Coronary artery (tissue), 2 donors: ENCODE measurements around the gene ELK1.

Source experiments
- DNase-seq: peaks from one replicate; pipeline ENCODE4 v3.0.0-alpha.2; 2017; ENCODE audit warnings: low spot score
- H3K27ac ChIP-seq, 2 donors: fragments of 200-600 bp; sonication (generic); one replicate each; pipeline ENCODE4 v1.5.1; 2016 to 2019
- H3K4me3 ChIP-seq: fragments of 200-600 bp; sonication (generic); 2 replicates; pipeline ENCODE4 v1.5.1; 2016; ENCODE audit warnings: mild to moderate bottlenecking, moderate library complexity
- TF ChIP-seq, protein P1 (sequence below): fragments of 200-600 bp; sonication (generic); IDR thresholded peaks from one replicate; pipeline ENCODE4 v1.5.1; 2019; ENCODE audit warnings: antibody characterized with exemption

The ELK1 gene

GRCh38 chrX:47596256-47596655 is 54.1 kb downstream of the ELK1 start:
- no peak overlapping the region for H3K4me3 ChIP-seq
- peak overlapping the region in 1 of 2 donors; percentile 61 for H3K27ac ChIP-seq
- TF ChIP-seq, protein P1, sequence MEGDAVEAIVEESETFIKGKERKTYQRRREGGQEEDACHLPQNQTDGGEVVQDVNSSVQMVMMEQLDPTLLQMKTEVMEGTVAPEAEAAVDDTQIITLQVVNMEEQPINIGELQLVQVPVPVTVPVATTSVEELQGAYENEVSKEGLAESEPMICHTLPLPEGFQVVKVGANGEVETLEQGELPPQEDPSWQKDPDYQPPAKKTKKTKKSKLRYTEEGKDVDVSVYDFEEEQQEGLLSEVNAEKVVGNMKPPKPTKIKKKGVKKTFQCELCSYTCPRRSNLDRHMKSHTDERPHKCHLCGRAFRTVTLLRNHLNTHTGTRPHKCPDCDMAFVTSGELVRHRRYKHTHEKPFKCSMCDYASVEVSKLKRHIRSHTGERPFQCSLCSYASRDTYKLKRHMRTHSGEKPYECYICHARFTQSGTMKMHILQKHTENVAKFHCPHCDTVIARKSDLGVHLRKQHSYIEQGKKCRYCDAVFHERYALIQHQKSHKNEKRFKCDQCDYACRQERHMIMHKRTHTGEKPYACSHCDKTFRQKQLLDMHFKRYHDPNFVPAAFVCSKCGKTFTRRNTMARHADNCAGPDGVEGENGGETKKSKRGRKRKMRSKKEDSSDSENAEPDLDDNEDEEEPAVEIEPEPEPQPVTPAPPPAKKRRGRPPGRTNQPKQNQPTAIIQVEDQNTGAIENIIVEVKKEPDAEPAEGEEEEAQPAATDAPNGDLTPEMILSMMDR: no peak
- no peak for DNase-seq

- TF ChIP-seq, protein P1: no peak
- Histone ChIP-seq H3K27ac (peak overlapping the region in 1 of 2 donors; percentile 61), H3K4me3 (no peak overlapping the region)
- DNase-seq: peak; percentile 50
Measured at GRCh38 chrX:47595716-47596251, 54.6 kb downstream of the ELK1 start.

DNA sequence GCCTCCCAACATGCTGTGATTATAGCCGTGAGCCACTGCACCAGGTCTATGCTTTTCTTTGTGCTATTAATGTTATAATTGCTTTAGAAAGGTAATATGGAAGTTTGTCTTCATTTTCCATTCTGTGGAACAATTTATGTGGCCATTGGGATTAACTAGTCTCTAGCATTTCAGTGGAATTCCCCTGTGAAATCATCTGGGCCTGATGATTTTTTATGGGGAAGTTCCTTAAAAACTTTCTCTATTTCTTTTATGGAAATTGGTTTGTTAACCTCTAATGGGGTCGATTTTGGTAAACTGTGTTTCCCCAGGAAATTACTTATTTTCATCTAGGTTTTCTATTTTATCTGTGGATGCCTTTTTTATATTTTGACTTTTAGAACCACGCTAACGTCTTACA is 56.8 kb downstream of the ELK1 start:
- TF ChIP-seq, protein P1: no peak
- Histone ChIP-seq H3K4me3 (no peak overlapping the region), H3K27ac (no peak overlapping the region)
- DNase-seq: no peak

DNA sequence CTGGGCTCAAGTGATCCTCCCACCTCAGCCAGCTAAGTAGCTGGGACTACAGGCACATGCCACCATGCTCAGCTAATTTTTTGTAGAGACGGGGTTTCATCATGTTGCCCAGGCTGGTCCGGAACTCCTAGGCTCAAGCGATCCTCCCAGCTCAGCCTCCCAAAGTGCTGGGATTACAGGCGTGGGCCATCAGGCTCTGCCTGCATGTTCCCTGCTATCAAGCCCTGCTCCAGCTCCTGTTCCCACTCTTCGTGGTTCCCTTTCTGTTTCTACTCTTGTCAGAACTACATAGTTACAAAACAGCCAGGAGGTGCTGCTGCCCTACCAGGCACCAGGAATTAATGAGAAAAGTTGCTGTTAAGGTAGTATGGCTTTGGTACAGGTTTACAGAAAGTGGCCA is 59.4 kb downstream of the ELK1 start:
- H3K27ac ChIP-seq: no peak overlapping the region
- DNase-seq: no peak
- no peak overlapping the region for H3K4me3 ChIP-seq
- TF ChIP-seq, protein P1: no peak

- H3K4me3 ChIP-seq: no peak overlapping the region
- TF ChIP-seq, protein P1: no peak
- peak; percentile 63 for DNase-seq
- no peak overlapping the region for H3K27ac ChIP-seq
Measured at GRCh38 chrX:47587906-47588735, 62.2 kb downstream of the ELK1 start.

DNA sequence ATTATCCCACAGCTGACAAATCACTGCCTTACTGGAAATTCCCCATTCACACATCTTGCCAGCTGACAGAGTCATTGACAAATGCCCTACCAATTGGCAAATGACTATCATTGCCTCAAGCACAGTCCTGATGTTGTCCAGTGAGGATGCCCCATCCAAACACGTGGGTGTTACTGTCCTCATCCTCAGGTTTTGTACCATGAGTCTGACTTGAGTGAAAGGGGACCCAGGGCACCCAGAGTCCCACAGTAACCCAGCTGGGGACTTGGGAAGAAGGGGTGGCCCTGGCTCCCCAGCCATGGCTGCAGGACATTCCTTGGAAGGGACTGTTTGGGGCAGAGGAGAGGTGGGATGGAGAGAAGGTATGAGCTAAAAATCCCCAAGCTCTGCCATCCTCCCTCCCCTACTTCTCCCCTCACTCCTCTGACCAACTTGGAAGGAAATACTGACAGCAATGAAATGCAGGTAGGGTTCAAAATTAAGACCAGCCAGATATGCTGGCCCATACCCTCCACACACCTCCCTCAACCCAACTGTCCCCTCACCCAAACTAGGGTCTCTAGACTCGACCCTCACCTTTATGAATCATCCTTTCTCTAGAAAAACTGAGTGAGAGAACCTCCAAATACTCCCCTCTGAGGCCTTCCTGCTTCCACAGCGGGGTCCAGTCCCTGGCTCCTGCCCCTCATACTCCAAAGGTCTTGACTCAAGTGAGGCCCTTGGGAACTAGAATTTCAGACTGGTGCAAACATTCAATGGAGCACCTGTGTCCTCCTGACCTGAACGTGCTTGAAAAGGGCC is 63.1 kb downstream of the ELK1 start:
- peak overlapping the region in 1 of 2 donors; percentile 10 for H3K27ac ChIP-seq
- TF ChIP-seq, protein P1: no peak
- peak; percentile 55 for DNase-seq
- no peak overlapping the region for H3K4me3 ChIP-seq
